ENCODE data around the gene TBC1D8.

The TBC1D8 gene

GRCh38 chr2:100976061-100976460 lies 175.1 kb downstream of the TBC1D8 start:
- no peak for DNase-seq (ENCODE audit: low read depth)

GRCh38 chr2:100975521-100975785 lies 175.7 kb downstream of the TBC1D8 start:
- no peak for DNase-seq (ENCODE audit: low read depth)

- DNase-seq (ENCODE audit: low read depth): no peak
Observed at GRCh38 chr2:100974712-100975520, 176.3 kb downstream of the TBC1D8 start.

GRCh38 chr2:100972452-100972851 lies 178.7 kb downstream of the TBC1D8 start:
- no peak for DNase-seq (ENCODE audit: low read depth)

- DNase-seq (ENCODE audit: low read depth): no peak
Observed at GRCh38 chr2:100971221-100971620, 180.0 kb downstream of the TBC1D8 start.

- DNase-seq (ENCODE audit: low read depth): no peak
Observed at GRCh38 chr2:100969998-100970397, 181.2 kb downstream of the TBC1D8 start.

- DNase-seq (ENCODE audit: low read depth): no peak
Observed at GRCh38 chr2:100968146-100969145, 182.7 kb downstream of the TBC1D8 start.

- DNase-seq (ENCODE audit: low read depth): no peak
Observed at GRCh38 chr2:100967716-100968115, 183.5 kb downstream of the TBC1D8 start.

- DNase-seq (ENCODE audit: low read depth): no peak
Observed at GRCh38 chr2:100965596-100965995, 185.6 kb downstream of the TBC1D8 start.

GRCh38 chr2:100964681-100965169 lies 186.5 kb downstream of the TBC1D8 start:
- no peak for DNase-seq (ENCODE audit: low read depth)

GRCh38 chr2:100964222-100964621 lies 187.0 kb downstream of the TBC1D8 start:
- DNase-seq (ENCODE audit: low read depth): no peak

- no peak for DNase-seq (ENCODE audit: low read depth)
Observed at GRCh38 chr2:100963026-100963375, 188.2 kb downstream of the TBC1D8 start.

- DNase-seq (ENCODE audit: low read depth): no peak
Observed at GRCh38 chr2:100962366-100963025, 188.7 kb downstream of the TBC1D8 start.

- DNase-seq (ENCODE audit: low read depth): peak; percentile 31
Observed at GRCh38 chr2:100960688-100961087, 190.5 kb downstream of the TBC1D8 start.

GRCh38 chr2:100959225-100959880 lies 191.8 kb downstream of the TBC1D8 start:
- peak; percentile 65 for DNase-seq (ENCODE audit: low read depth)

GRCh38 chr2:100957996-100958653 lies 193.1 kb downstream of the TBC1D8 start:
- DNase-seq (ENCODE audit: low read depth): peak; percentile 56
